Mucosa of descending colon (tissue), 3 donors: ENCODE measurements around the gene TBXAS1. TPM values are rescaled to one million over a fixed set of nuclear protein-coding genes. Genes with fewer than 3 reads are reported as not detected.

ENCODE experiments used
- ATAC-seq: fragments of 200-7000 bp; cut with Tn5 transposase; one replicate; pipeline ENCODE4 v1.9.1; 2020; ENCODE audit warnings: mild to moderate bottlenecking, moderate library complexity
- DNase-seq, 3 donors: peaks; one replicate each; pipeline ENCODE4 v3.0.0-alpha.2; 2020
- H3K36me3 ChIP-seq: fragments of 200-600 bp; one replicate; pipeline ENCODE4 v1.8.0; 2021; ENCODE audit warnings: low read depth, mild to moderate bottlenecking
- H3K4me1 ChIP-seq: fragments of 200-600 bp; one replicate; pipeline ENCODE4 v1.8.0; 2021; ENCODE audit warnings: low read depth, mild to moderate bottlenecking
- H3K4me3 ChIP-seq: fragments of 200-600 bp; one replicate; pipeline ENCODE4 v1.8.0; 2021; ENCODE audit warnings: mild to moderate bottlenecking
- H3K9me3 ChIP-seq: fragments of 200-600 bp; one replicate; pipeline ENCODE4 v1.8.0; 2021; ENCODE audit warnings: mild to moderate bottlenecking
- intact Hi-C, 2 donors: fragments of 100-400 bp; cut with DNase I in 1 of 2; cut with micrococcal nuclease in 1 of 2; formaldehyde crosslinking; loops; one replicate each; pipeline versions ENCODE4 v1.11.0 to v1.11.1; 2022; cut with DNase I, micrococcal nuclease
- total RNA-seq, 3 donors: library from RNA; stranded (reverse); fragmentation: NEBNext Ultra II Directional in 2 of 3; extraction: Animal tissue kit (Norgen Biotek cat#: 25700) in 2 of 3; gene quantifications; one replicate each; pipeline versions ENCODE4 v1.2.1 to v1.2.4, GENCODE V29; 2021 to 2023
- TF ChIP-seq, protein P1 (sequence below): fragments of 200-600 bp; IDR thresholded peaks from one replicate; pipeline ENCODE4 v1.8.0; 2022; ENCODE audit warnings: antibody characterized with exemption, mild to moderate bottlenecking
- donor health status: DM: no; HTN: no; CAD: no; lungs with moderate emphysema.
- donor health status: DM: no; HTN: no; CAD: no.
- donor health status: DM: no; HTN: yes; CAD: no.

The TBXAS1 gene
- total RNA-seq, 3 donors from 2014 or later = 9.4 to 15.6 (median 9.7) TPM

DNA sequence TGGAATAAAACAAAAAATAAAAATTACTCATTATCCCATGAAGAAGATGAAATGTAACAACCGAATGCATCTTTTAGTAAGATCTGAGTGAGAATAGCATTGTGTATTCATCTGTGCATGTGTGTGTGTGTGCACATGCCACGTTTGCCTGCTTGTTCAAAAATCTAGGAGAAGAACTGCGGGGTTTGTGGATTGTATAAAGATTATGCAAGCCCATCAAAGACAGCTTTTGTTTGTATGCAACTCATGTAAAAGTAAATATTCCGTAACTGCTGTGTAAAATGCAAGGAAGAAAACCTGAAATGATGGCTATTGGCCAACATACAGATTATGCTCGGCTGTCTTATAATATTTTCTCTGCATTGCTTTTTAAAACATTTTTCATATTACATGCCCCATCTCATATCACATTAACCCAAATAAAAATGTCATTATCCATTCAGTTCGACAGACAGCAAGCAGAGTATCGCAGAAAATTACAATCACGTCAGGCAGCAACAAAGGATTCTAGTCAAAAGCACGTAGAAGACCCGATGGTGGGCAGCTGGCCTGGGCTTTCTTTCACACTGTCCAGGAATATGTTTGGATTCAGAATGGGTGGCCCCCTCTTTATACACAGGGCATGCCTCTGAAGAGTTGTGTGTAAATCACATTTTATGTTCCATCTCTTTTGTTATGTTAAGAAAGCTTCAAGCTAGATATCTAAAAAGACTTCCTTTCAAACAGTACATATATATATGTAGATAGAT lies 119.7 kb downstream of the TBXAS1 start:
- intact Hi-C loops = no loop called here
- TF ChIP-seq, protein P1, sequence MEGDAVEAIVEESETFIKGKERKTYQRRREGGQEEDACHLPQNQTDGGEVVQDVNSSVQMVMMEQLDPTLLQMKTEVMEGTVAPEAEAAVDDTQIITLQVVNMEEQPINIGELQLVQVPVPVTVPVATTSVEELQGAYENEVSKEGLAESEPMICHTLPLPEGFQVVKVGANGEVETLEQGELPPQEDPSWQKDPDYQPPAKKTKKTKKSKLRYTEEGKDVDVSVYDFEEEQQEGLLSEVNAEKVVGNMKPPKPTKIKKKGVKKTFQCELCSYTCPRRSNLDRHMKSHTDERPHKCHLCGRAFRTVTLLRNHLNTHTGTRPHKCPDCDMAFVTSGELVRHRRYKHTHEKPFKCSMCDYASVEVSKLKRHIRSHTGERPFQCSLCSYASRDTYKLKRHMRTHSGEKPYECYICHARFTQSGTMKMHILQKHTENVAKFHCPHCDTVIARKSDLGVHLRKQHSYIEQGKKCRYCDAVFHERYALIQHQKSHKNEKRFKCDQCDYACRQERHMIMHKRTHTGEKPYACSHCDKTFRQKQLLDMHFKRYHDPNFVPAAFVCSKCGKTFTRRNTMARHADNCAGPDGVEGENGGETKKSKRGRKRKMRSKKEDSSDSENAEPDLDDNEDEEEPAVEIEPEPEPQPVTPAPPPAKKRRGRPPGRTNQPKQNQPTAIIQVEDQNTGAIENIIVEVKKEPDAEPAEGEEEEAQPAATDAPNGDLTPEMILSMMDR = no peak
- H3K4me1 ChIP-seq = no peaks in the 10 kb centered on the region
- H3K4me3 ChIP-seq = no peak overlapping the region
- no peak for DNase-seq
- no peak for ATAC-seq
- H3K9me3 ChIP-seq = peaks cover 8% of the 10 kb centered on the region
- no peaks in the 10 kb centered on the region for H3K36me3 ChIP-seq

DNA sequence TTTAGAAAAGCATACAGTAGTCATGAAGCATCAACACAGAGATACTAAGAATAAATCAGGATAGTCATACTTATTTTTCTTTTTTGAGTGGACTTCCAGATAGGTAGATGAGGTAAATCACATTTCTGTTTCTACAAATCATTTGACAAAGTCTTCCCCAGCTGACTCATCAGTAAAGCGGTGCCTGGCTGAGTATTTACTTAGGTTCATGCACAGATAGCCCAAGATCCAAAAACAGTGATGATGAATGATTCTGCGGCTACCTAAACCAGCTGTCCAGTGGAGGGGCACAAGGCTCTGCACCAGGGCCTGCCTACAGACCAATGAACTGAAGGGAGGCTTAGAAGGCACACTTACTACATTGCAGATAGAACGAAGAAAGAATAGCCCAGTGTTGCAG lies 120.6 kb downstream of the TBXAS1 start:
- intact Hi-C loops = no loop called here
- H3K9me3 ChIP-seq = peaks cover 8% of the 10 kb centered on the region
- ATAC-seq (no peak), DNase-seq (no peak)
- no peaks in the 10 kb centered on the region for H3K36me3 ChIP-seq
- H3K4me1 ChIP-seq = no peaks in the 10 kb centered on the region
- no peak overlapping the region for H3K4me3 ChIP-seq
- TF ChIP-seq, protein P1 = no peak

DNA sequence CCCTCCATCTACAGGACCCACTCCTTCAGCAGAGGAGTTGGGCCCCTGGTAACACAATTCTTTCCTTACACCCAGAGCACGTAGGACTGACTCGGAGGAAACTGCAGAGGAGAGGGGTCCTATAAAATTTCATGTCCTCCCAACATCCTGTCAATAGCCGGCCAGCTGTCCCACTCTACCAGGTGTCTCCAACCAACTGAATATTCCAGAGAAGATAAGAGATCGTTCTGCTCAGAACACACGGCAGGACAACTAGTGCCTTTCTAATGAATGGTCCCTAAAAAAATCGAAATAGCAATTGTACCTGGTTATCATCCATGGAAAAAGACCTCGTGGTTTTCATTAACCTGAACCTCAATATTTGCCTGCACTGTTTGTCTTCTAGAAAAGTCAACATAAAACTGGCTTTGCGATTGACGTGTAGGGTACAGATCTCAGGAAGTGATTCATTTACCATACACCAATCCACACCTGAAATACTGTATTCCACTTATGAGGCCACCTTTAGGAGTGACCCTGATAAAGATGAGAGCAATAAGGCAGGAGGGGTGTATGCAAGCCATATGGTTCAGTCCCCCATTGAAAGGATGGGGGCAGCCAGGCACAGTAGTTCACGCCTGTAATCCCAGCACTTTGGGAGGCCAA lies 121.9 kb downstream of the TBXAS1 start:
- H3K36me3 ChIP-seq = no peaks in the 10 kb centered on the region
- H3K4me1 ChIP-seq = no peaks in the 10 kb centered on the region
- no peak overlapping the region for H3K4me3 ChIP-seq
- TF ChIP-seq, protein P1 = no peak
- peaks cover 3% of the 10 kb centered on the region for H3K9me3 ChIP-seq
- no peak for DNase-seq
- intact Hi-C loops = no loop called here
- ATAC-seq = no peak

DNA sequence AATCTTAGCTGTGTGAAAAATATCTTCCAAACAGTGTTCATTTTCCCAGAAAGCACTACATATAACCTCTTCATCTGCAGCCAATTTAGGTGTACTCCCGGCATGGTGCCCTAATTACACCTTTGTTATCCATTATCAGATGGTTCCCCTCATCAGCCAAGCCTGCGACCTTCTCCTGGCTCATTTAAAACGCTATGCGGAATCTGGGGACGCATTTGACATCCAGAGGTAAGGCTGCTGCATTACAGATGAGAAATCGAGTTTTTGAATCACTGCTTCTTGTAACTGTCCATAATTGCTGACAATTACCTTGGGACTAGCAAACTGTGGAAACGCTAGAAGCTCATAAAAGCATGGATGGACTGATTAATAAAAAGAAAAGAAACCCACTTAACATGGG lies 124.2 kb downstream of the TBXAS1 start:
- no peak for DNase-seq
- peaks cover under 1% of the 10 kb centered on the region for H3K9me3 ChIP-seq
- TF ChIP-seq, protein P1 = no peak
- intact Hi-C loops = no loop called here
- no peaks in the 10 kb centered on the region for H3K36me3 ChIP-seq
- H3K4me1 ChIP-seq = no peaks in the 10 kb centered on the region
- no peak overlapping the region for H3K4me3 ChIP-seq
- no peak for ATAC-seq

DNA sequence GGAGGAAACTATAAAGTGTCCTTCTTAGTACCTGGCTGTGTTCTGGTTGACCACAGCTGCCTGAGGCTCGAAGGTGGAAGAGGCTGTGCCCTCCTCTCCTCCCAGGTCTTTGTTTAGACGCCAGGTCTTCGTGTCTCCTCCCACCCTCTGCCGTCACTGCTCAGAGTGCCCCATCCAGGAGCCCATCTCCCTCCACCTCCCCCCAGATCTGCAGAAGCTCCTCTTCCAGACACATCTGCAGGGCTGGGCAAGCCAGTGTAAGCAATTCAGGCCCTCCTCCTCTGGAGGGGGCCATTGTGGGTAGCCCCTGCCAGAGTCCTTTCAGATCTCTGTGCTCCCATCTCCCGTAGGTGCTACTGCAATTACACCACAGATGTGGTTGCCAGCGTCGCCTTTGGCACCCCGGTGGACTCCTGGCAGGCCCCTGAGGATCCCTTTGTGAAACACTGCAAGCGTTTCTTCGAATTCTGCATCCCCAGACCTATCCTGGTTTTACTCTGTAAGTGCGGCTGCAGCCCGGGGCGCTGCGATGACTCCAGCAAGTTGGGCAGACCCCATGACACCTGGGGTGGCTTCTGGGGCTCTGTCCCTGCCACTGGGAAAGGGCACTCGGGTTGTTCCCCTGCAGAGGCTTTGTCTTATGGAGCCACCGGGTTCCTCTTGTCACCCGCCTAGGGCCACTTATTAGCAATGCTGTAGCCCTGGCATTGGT lies 126.2 kb downstream of the TBXAS1 start:
- ATAC-seq = no peak
- Histone ChIP-seq H3K4me3 (no peak overlapping the region), H3K9me3 (no peaks in the 10 kb centered on the region), H3K36me3 (no peaks in the 10 kb centered on the region), H3K4me1 (no peaks in the 10 kb centered on the region)
- no peak for DNase-seq
- intact Hi-C loops = no loop called here
- TF ChIP-seq, protein P1 = no peak
